ENCODE measurements around the gene SFXN5.

SFXN5 gene

GRCh38 chr2:73081181-73081671 is 9.7 kb upstream of the SFXN5 start:
- in situ Hi-C loops (cut with HindIII; ENCODE audit: low pct_ligation_motif_present, low pct_unique_long_range_greater_than_20kb, low sequenced_read_pairs): no loop called here
- no peak for DNase-seq

GRCh38 chr2:73080321-73081131 is 9.0 kb upstream of the SFXN5 start:
- in situ Hi-C loops (cut with HindIII; ENCODE audit: low pct_ligation_motif_present, low pct_unique_long_range_greater_than_20kb, low sequenced_read_pairs): no loop called here
- no peak for DNase-seq

GRCh38 chr2:73079636-73080035 is 8.1 kb upstream of the SFXN5 start:
- in situ Hi-C loops (cut with HindIII; ENCODE audit: low pct_ligation_motif_present, low pct_unique_long_range_greater_than_20kb, low sequenced_read_pairs): no loop called here
- DNase-seq: no peak

DNA sequence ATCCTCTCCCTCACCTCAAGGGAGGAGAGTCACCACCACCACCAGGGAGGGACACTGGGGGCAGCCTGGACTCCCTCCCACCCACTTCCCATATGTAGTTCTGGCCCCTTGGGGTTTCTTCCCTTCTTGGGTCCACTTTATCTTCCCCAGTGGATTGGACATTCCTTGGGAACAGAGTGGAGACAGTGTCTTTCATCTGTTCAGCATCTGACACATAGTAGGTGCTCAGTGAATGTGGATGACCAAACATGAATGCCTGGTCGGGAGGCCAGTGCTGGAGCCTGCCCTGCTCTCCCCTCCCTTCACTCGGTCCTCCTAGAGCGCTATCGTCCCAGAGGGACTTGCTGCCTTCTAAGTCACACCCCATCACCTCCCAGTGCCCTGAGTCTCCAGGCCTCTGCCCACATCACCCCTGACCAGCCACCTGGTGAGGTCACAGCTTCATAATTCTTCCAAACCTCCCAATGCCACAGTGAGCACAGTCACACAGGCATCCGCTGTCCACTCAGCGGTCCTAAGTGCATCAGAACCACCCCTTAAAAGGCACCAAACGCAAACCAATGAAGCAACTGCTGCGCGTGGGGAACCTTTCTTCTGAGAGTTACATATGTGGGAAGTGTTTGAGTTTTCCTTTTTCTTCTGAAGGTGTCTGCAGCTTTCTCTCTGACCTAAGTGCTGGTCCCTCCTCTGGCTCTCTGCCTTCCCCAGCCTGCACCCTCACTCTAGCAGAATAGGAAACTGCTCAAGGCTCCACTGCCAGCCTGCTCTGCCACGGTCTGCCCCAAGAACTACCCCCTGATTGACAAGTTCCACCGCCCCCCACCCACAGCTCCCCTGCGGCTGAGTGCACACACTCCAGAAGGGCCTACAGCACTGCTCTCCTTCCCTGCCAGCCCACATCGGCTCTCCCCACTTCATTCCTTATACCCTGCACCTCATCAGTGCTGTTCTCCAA is 7.2 kb upstream of the SFXN5 start:
- no peak for DNase-seq
- in situ Hi-C loops (cut with HindIII; ENCODE audit: low pct_ligation_motif_present, low pct_unique_long_range_greater_than_20kb, low sequenced_read_pairs): no loop called here

- DNase-seq: no peak
- in situ Hi-C loops (cut with HindIII; ENCODE audit: low pct_ligation_motif_present, low pct_unique_long_range_greater_than_20kb, low sequenced_read_pairs): no loop called here
Observed at GRCh38 chr2:73077424-73077795, 5.9 kb upstream of the SFXN5 start.

DNA sequence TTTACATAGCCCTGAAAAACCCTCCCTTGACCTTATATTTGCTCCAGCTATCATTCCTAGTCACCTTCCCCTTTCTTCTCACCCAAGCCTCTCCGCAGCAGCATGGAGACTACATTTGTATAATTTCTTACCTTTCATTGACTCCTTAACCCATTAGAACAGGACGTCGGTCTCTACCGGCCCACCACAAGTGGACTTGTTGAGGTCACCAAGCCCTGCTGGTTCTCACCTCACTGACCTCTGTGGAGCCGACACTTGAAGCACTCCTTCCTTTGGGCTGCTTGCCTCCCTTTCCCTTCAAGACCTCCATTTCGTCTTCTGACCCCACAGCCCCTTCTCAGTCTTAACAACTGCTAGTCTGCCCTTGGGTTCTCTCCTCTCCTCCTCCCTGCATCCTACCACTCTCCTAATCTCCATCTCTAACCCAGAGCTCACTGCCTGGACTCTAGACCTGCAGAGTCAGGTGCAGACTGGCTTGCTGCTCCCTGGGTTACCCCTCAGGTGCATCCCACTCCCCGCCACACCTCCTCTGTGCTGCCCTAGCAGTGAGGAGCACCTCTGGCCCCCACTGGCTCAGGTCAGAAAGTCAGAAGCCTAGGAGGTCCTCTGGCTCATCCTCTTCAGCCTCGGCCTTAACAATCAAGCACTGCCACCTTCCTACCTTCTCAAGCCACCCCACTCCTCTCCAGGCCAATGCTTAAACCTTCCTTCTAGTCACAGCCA is 5.3 kb upstream of the SFXN5 start:
- in situ Hi-C loops (cut with HindIII; ENCODE audit: low pct_ligation_motif_present, low pct_unique_long_range_greater_than_20kb, low sequenced_read_pairs): no loop called here
- no peak for DNase-seq

GRCh38 chr2:73075477-73076373 is 4.2 kb upstream of the SFXN5 start:
- DNase-seq: peak; percentile 48
- in situ Hi-C loops (cut with HindIII; ENCODE audit: low pct_ligation_motif_present, low pct_unique_long_range_greater_than_20kb, low sequenced_read_pairs): no loop called here

DNA sequence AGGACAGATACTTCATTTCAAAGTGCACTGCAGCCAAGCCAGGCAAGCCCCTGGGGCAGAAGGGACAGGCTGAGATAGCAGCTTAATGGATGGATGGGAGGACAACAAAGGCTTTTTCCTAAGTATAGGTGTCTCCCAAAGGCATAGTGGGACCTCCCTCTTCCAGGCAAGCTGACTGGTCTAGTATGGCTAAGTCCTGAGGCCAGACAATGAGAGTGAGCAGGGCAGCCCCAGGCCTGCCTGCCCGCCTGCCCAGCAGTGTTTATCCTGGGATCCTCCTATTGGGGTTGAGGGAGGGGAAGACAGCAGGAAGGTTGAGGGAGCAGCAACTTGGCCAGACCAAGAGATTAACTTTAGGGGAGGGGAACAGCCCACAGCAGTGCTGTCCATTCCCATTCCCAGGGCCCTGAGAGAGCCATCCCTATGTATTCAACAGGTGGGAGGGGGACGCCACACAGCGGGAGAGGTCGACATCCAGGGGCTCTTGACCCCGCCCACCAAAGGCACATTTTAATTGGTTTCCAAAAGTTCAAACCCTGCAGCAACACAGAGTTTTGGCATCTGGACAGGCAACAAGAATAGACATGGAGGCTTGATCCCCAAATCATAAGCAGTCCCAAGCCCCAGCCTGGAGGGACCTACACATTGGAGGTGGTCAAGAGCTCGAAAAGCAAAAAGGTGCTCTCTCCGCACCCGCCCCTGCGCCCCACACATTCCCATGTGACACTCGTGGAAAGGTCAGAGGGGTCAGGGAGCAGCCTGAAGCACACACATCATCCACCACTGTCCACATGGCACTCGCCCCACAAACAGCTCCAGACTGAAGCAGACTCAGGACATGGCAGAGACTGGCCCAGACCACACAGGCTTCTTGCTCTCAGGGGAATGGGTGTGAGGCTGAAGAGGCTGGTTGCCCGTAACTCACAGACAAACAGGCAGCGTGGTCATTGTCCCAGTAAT is 2.9 kb upstream of the SFXN5 start:
- in situ Hi-C loops (cut with HindIII; ENCODE audit: low pct_ligation_motif_present, low pct_unique_long_range_greater_than_20kb, low sequenced_read_pairs): no loop called here
- no peak for DNase-seq

DNA sequence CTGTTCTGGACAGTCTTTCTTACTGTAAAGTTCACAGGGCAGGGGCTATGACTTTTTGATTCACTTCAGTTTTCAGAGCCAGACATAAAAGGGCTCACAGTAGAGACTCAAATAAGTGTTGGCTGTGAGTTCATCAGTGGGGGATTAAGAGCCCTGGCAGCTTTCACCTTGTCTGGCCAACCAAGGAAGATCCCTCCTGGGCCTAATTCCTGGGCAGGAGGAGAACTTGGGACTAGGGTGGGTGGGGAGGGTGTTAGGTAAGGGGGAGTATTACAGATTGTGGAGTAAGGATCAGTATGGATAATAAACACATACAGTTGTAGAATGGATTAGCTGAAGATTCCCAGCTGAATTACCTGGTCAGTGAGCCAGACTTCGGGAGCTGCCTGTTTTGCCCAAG is 904 bp upstream of the SFXN5 start:
- in situ Hi-C loops (cut with HindIII; ENCODE audit: low pct_ligation_motif_present, low pct_unique_long_range_greater_than_20kb, low sequenced_read_pairs): no loop called here
- DNase-seq: no peak

DNA sequence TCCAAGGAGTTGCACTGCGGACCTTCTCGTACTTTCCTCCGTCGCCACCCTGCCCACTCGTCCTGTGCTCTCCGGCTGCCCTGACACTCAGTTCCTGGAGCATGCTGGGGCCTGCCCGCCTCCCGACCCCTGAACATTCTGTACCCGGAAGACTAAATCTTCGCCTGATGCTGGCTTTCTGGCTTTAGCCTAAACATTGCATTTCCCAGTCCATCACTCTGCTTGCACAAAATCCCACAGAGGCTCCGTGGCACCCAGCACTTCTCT is 550 bp upstream of the SFXN5 start:
- no peak for DNase-seq
- in situ Hi-C loops (cut with HindIII; ENCODE audit: low pct_ligation_motif_present, low pct_unique_long_range_greater_than_20kb, low sequenced_read_pairs): no loop called here

DNA sequence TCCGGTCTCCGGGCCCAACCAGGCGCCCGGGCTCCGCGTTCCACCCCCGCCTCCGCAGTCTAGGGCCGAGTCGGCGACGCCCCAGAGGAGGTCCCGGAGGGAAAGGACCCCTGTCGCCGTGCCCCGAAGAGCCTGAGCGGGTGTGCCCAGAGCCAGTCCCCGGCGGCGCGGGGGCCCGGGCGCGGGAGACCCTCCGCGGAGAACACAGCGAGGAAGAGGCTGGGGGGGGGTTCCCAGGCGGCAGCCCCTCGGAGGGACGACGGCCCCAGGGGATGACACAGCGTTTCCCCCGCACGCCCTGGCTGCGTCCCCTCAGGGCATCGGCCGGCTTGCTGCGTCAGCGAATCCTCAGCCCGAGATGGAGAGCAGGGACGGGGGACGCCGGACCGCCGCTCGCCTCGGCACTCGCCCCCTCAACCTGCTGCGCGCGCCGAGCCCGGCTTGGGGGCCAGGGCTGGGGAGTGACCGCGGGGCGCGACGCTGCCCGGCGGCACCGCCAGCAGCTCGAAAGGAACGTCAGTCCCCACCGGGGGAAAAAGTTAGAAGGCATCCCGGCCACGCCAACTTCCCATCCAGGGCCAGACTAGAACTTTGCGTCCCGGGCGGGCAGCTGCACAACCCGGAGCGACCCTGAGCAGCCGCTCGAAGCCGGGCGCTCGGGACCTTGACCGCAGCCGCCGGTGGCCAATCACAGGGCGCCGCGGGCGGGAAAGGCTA is 711 bp downstream of the SFXN5 start:
- in situ Hi-C loops (cut with HindIII; ENCODE audit: low pct_ligation_motif_present, low pct_unique_long_range_greater_than_20kb, low sequenced_read_pairs): no loop called here
- no peak for DNase-seq

GRCh38 chr2:73069855-73070642 is 1.5 kb downstream of the SFXN5 start:
- in situ Hi-C loops (cut with HindIII; ENCODE audit: low pct_ligation_motif_present, low pct_unique_long_range_greater_than_20kb, low sequenced_read_pairs): no loop called here
- DNase-seq: peak; percentile 20

DNA sequence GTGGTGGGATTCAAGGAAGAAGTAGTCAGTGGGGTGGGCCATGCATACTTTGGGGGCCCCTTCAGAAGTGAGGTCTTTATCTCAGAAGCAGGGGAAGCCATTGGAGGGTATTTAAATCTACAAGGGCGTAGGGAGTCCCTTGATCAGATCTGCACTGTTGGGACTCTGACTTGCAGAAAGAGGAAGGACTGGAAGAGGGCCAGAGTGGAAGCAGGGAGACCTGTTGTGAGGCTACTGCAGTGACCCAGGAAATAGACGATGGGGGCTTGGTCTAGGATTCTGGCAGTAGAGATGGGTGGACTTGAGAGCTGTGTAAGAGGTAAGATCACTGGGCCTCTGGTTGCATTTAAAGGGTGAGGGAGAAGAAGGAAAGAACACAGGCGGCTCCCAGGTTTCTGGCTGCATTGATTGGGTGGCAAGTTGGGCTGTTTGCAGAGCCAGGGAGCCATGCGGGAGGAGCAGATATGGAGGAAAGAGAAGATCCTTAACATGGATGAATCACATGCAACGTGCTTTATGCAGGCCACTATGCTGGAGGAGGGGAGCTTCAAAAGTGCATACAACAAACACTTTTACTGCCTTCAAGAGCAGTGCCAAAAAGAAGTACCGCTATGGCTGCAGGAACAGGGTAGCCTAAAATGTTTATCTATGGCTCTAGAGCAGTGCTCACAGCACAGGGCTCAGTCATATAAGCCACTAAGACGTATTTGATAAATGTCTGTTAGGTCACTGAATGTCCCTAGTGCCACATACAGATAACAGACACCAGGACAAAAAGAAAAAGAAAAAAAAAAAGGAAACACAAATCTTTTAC is 2.3 kb downstream of the SFXN5 start:
- in situ Hi-C loops (cut with HindIII; ENCODE audit: low pct_ligation_motif_present, low pct_unique_long_range_greater_than_20kb, low sequenced_read_pairs): no loop called here
- DNase-seq: no peak

DNA sequence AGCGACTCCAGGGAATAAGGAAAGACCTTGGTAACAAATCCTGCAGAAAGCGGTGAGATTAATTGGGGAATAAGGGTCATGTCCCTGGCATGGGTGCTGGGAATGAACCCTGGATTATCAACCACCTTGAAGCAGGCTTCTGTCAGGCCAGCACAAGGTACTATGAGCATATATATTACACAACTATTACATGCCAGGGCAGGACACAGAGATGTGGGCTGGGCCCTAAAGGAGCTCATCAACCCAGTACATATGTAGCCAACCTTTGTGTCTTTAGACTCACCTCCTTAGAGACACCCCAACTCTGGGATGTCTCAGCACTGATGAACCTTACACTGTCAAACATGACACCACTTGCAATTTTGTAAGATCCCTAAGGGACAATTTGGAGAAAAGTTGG is 3.4 kb downstream of the SFXN5 start:
- in situ Hi-C loops (cut with HindIII; ENCODE audit: low pct_ligation_motif_present, low pct_unique_long_range_greater_than_20kb, low sequenced_read_pairs): no loop called here
- no peak for DNase-seq

GRCh38 chr2:73067043-73067442 is 4.5 kb downstream of the SFXN5 start:
- in situ Hi-C loops (cut with HindIII; ENCODE audit: low pct_ligation_motif_present, low pct_unique_long_range_greater_than_20kb, low sequenced_read_pairs): no loop called here
- DNase-seq: no peak
